H9 (cell line): ENCODE data around the gene PHLDB1. TPM values are rescaled to one million over a fixed set of nuclear protein-coding genes. Genes with fewer than 3 reads are reported as not detected.
A peak's percentile ranks its signal among the peaks of the same experiment; 100 is the strongest.

ENCODE experiments used
- DNase-seq: peaks from one replicate; pipeline ENCODE4 v3.0.0-alpha.2; 2017
- H2AFZ ChIP-seq: one replicate; pipeline ENCODE4 v1.6.1; 2013; ENCODE audit warnings: mild to moderate bottlenecking, low read length, control low read depth, moderate library complexity
- H2AK5ac ChIP-seq: 2 replicates; pipeline ENCODE4 v1.6.1; 2013; ENCODE audit warnings: low read length, control low read depth, mixed read lengths; ENCODE audit not compliant: insufficient read length
- H2BK120ac ChIP-seq: one replicate; pipeline ENCODE4 v1.6.1; 2013; ENCODE audit warnings: low read depth, mild to moderate bottlenecking, low read length, control low read depth, inconsistent platforms; ENCODE audit not compliant: poor library complexity, severe bottlenecking
- H2BK12ac ChIP-seq: 2 replicates; pipeline ENCODE4 v1.6.1; 2013; ENCODE audit warnings: low read length, control low read depth, mixed read lengths, low read depth; ENCODE audit not compliant: insufficient read length
- H2BK15ac ChIP-seq: 2 replicates; pipeline ENCODE4 v1.6.1; 2013; ENCODE audit warnings: low read depth, low read length, control low read depth
- H2BK20ac ChIP-seq: one replicate; pipeline ENCODE4 v1.6.1; 2013; ENCODE audit warnings: low read depth, mild to moderate bottlenecking, low read length, control low read depth, inconsistent platforms; ENCODE audit not compliant: poor library complexity, severe bottlenecking
- H2BK5ac ChIP-seq: 2 replicates; pipeline ENCODE4 v1.6.1; 2013; ENCODE audit warnings: low read length, control low read depth, mixed read lengths; ENCODE audit not compliant: insufficient read length
- H3K14ac ChIP-seq: 2 replicates; pipeline ENCODE4 v1.6.1; 2013; ENCODE audit warnings: low read length, control low read depth; ENCODE audit not compliant: insufficient read depth
- H3K18ac ChIP-seq: 2 replicates; pipeline ENCODE4 v1.6.1; 2013; ENCODE audit warnings: low read depth, mild to moderate bottlenecking, mixed read lengths, low read length, control low read depth; ENCODE audit not compliant: insufficient read length
- H3K23ac ChIP-seq: 2 replicates; pipeline ENCODE4 v1.6.1; 2013; ENCODE audit warnings: low read length, control low read depth, mixed read lengths, low read depth; ENCODE audit not compliant: insufficient read length
- H3K23me2 ChIP-seq: 2 replicates; pipeline ENCODE4 v1.6.1; 2013; ENCODE audit warnings: low read depth, mild to moderate bottlenecking, mixed read lengths, low read length, control low read depth; ENCODE audit not compliant: insufficient read length, poor library complexity, severe bottlenecking
- H3K27ac ChIP-seq: 2 replicates; pipeline ENCODE4 v1.5.1; 2013; ENCODE audit warnings: low read length, control low read depth, mixed read lengths, low read depth; ENCODE audit not compliant: insufficient read length
- H3K27me3 ChIP-seq: 2 replicates; pipeline ENCODE4 v1.6.1; 2013; ENCODE audit warnings: low read length, control low read depth, inconsistent platforms; ENCODE audit not compliant: insufficient read depth
- H3K4ac ChIP-seq: 2 replicates; pipeline ENCODE4 v1.6.1; 2013; ENCODE audit warnings: low read depth, mild to moderate bottlenecking, control low read depth, inconsistent platforms, low read length, moderate library complexity
- H3K4me1 ChIP-seq: 2 replicates; pipeline ENCODE4 v1.6.1; 2013; ENCODE audit warnings: low read length, control low read depth, inconsistent platforms; ENCODE audit not compliant: insufficient read depth
- H3K4me2 ChIP-seq: 2 replicates; pipeline ENCODE4 v1.6.1; 2013; ENCODE audit warnings: low read length, control low read depth, mixed read lengths; ENCODE audit not compliant: insufficient read length, insufficient read depth
- H3K56ac ChIP-seq: 2 replicates; pipeline ENCODE4 v1.6.1; 2013; ENCODE audit warnings: low read depth, mild to moderate bottlenecking, mixed read lengths, low read length, control low read depth; ENCODE audit not compliant: insufficient read length
- H3K79me1 ChIP-seq: 2 replicates; pipeline ENCODE4 v1.6.1; 2013; ENCODE audit warnings: low read depth, mild to moderate bottlenecking, moderate library complexity, low read length, control low read depth, inconsistent platforms; ENCODE audit not compliant: insufficient read depth, poor library complexity, severe bottlenecking
- H3K79me2 ChIP-seq: 2 replicates; pipeline ENCODE4 v1.6.1; 2013; ENCODE audit warnings: low read length, control low read depth, inconsistent platforms; ENCODE audit not compliant: insufficient read depth
- H3K9ac ChIP-seq: 2 replicates; pipeline ENCODE4 v1.6.1; 2013; ENCODE audit warnings: low read length, control low read depth, mixed read lengths; ENCODE audit not compliant: insufficient read length; ENCODE audit errors: extremely low read depth
- H3K9me3 ChIP-seq: one replicate; pipeline ENCODE4 v1.6.1; 2013; ENCODE audit warnings: low read depth, low read length, inconsistent platforms; ENCODE audit not compliant: control insufficient read depth
- H3T11ph ChIP-seq: one replicate; pipeline ENCODE4 v1.6.1; 2013; ENCODE audit warnings: mild to moderate bottlenecking, low read length, control low read depth, inconsistent platforms
- H4K20me1 ChIP-seq: one replicate; pipeline ENCODE4 v1.6.1; 2013; ENCODE audit not compliant: control insufficient read depth, insufficient read length, insufficient read depth
- H4K5ac ChIP-seq: 2 replicates; pipeline ENCODE4 v1.6.1; 2013; ENCODE audit warnings: low read depth, mild to moderate bottlenecking, mixed read lengths, low read length, control low read depth; ENCODE audit not compliant: insufficient read length
- H4K8ac ChIP-seq: replicated peaks from 2 replicates; pipeline ENCODE4 v1.6.1; 2013; ENCODE audit warnings: low read length, control low read depth, mixed read lengths, low read depth; ENCODE audit not compliant: insufficient read length
- H4K91ac ChIP-seq: 2 replicates; pipeline ENCODE4 v1.6.1; 2013; ENCODE audit warnings: low read depth, mild to moderate bottlenecking, moderate library complexity, mixed read lengths, low read length, control low read depth; ENCODE audit not compliant: insufficient read length
- H3K27ac Mint-ChIP-seq, 3 experiments: 2 replicates in 2 of 3; 3 replicates in 1 of 3; pipeline ENCODE4 v1.8.0; 2020 to 2021; ENCODE audit warnings: mixed read lengths in 3 of 3, mild to moderate bottlenecking in 1 of 3, moderate library complexity in 1 of 3
- H3K27me3 Mint-ChIP-seq: 2 replicates; pipeline ENCODE4 v1.8.0; 2021; ENCODE audit warnings: low read depth, mild to moderate bottlenecking, moderate library complexity, mixed read lengths
- H3K36me3 Mint-ChIP-seq, 3 experiments: 2 replicates in 2 of 3; 3 replicates in 1 of 3; pipeline ENCODE4 v1.8.0; 2020 to 2021; ENCODE audit warnings: low read depth in 3 of 3, mixed read lengths in 3 of 3; ENCODE audit not compliant: insufficient read depth in 1 of 3
- H3K4me1 Mint-ChIP-seq, 2 experiments: 2 replicates each; pipeline ENCODE4 v1.8.0; 2020; ENCODE audit warnings: mixed read lengths in 2 of 2
- H3K4me3 Mint-ChIP-seq, 2 experiments: 2 replicates in 1 of 2; 3 replicates in 1 of 2; pipeline ENCODE4 v1.8.0; 2020 to 2021; ENCODE audit warnings: mild to moderate bottlenecking in 2 of 2, mixed read lengths in 2 of 2, moderate library complexity in 1 of 2
- H3K9me3 Mint-ChIP-seq, 2 experiments: 2 replicates in 1 of 2; 3 replicates in 1 of 2; pipeline ENCODE4 v1.8.0; 2020; ENCODE audit warnings: mild to moderate bottlenecking in 2 of 2, mixed read lengths in 2 of 2, moderate library complexity in 1 of 2
- WGBS: extraction: QIAGEN DNeasy Blood & Tissue Kit; methylation state at CpG from one replicate; pipeline ENCODE4 v1.1.7; 2013; ENCODE audit warnings: missing lambda C conversion rate, low lambda C conversion rate, mixed read lengths; ENCODE audit not compliant: insufficient read length; ENCODE audit errors: extremely low coverage; 5-methylcytosine and 5-hydroxymethylcytosine counted together
- total RNA-seq: library from RNA; stranded (reverse); gene quantifications from 2 replicates; pipeline ENCODE4 v1.2.1, GENCODE V29; 2021
- TF ChIP-seq, protein P1 (sequence below): fragments of 200-600 bp; sonication (generic); conservative IDR thresholded peaks from 3 replicates; pipeline ENCODE4 v1.8.0; 2021; ENCODE audit warnings: antibody characterized with exemption, mild to moderate bottlenecking

Gene PHLDB1
- total RNA-seq, 1 experiment from 2014 or later, result 56.0 TPM

DNA sequence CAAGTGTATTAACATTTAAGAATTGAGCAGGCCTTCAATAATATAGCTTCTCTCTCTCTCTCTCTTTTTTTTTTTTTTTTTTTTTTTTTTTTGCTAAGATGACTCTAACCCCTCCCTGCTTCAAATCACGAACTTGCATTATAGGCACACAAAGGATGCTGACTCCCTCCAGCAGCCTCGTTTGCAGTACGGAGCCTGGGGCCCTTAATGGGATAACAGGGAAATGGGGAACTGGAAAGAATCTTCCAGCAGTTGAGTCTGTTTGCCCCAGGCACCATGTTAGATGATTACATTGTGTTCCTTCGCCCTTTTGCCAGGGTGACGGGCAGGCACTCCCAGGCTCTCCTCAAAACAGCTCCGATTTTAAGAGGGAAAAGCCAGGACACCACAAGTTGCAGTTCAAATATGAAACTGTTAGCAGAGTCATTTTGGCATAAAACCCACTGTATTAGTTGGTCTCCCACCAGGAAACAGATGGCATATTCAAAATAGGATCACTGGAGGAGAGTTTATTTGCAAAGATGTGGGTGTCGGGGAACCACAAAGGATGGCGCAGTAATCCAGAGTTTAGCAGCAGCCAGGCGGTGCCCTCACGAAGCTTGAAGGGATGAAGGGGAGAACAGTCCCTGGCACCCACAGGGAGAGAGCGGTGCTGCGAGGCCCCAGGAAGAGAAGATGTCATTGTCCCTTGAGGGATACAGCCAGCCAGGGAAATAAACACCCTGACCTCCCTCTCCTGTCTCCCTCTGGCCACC is 98.6 kb downstream of the PHLDB1 start:
- Histone ChIP-seq H3K18ac (no peak overlapping the region), H2BK5ac (no peak overlapping the region), H2AK5ac (no peak overlapping the region), H4K8ac (no peak overlapping the region), H4K20me1 (no peaks in the 10 kb centered on the region), H2BK12ac (no peak overlapping the region), H3K4me2 (no peak overlapping the region), H2AFZ (no peak overlapping the region), H3K79me1 (no peaks in the 10 kb centered on the region), H3K79me2 (no peaks in the 10 kb centered on the region), H3K4me1 (no peaks in the 10 kb centered on the region; the same call in 1 of the 2 replicates), H3K56ac (no peak overlapping the region), H3K27ac (no peak overlapping the region), H3K23ac (no peak overlapping the region), H2BK20ac (no peak overlapping the region), H4K91ac (no peak overlapping the region), H3K9me3 (no peaks in the 10 kb centered on the region), H2BK15ac (no peak overlapping the region; the same call in 1 of the 2 replicates), H3K27me3 (no peaks in the 10 kb centered on the region), H3T11ph (no peak overlapping the region), H3K4ac (no peak overlapping the region), H2BK120ac (no peak overlapping the region), H3K23me2 (no peaks in the 10 kb centered on the region), H3K14ac (no peak overlapping the region; the same call in 1 of the 2 replicates), H3K9ac (no peak overlapping the region), H4K5ac (no peak overlapping the region)
- Mint-ChIP-seq H3K27me3 (no peaks in the 10 kb centered on the region; the same call in 1 of the 2 replicates), H3K4me3 (no peak overlapping the region), H3K27ac (peak overlapping the region in 2 of 3 experiments; percentile 18 to 64; a peak in 2 of 7 replicates), H3K4me1 (peaks cover 13 to 15% of the 10 kb centered on the region in 2 experiments), H3K9me3 (peaks cover 13% of the 10 kb centered on the region in 2 experiments), H3K36me3 (peaks cover 0 to 28% (median 6%) of the 10 kb centered on the region in 3 experiments; a peak in 5 of 7 replicates)
- TF ChIP-seq, protein P1, sequence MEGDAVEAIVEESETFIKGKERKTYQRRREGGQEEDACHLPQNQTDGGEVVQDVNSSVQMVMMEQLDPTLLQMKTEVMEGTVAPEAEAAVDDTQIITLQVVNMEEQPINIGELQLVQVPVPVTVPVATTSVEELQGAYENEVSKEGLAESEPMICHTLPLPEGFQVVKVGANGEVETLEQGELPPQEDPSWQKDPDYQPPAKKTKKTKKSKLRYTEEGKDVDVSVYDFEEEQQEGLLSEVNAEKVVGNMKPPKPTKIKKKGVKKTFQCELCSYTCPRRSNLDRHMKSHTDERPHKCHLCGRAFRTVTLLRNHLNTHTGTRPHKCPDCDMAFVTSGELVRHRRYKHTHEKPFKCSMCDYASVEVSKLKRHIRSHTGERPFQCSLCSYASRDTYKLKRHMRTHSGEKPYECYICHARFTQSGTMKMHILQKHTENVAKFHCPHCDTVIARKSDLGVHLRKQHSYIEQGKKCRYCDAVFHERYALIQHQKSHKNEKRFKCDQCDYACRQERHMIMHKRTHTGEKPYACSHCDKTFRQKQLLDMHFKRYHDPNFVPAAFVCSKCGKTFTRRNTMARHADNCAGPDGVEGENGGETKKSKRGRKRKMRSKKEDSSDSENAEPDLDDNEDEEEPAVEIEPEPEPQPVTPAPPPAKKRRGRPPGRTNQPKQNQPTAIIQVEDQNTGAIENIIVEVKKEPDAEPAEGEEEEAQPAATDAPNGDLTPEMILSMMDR, result no peak
- no peak for DNase-seq
- no CpG with 5 or more reads among the region's 12 CpGs for WGBS
